B cell (primary cell): Measurements from ENCODE around the gene CDKN1B.

ENCODE experiments used
- EZH2 ChIP-seq: IDR thresholded peaks from 2 replicates; pipeline ENCODE4 v1.6.1; 2012; ENCODE audit warnings: borderline replicate concordance, low read depth, mild to moderate bottlenecking, moderate library complexity, low read length; ENCODE audit not compliant: insufficient read depth, poor library complexity, severe bottlenecking
- TF ChIP-seq, protein P1 (sequence below): fragments of 200-600 bp; IDR thresholded peaks from one replicate; pipeline ENCODE4 v1.8.0; 2022; ENCODE audit warnings: antibody characterized with exemption, mild to moderate bottlenecking

DNA sequence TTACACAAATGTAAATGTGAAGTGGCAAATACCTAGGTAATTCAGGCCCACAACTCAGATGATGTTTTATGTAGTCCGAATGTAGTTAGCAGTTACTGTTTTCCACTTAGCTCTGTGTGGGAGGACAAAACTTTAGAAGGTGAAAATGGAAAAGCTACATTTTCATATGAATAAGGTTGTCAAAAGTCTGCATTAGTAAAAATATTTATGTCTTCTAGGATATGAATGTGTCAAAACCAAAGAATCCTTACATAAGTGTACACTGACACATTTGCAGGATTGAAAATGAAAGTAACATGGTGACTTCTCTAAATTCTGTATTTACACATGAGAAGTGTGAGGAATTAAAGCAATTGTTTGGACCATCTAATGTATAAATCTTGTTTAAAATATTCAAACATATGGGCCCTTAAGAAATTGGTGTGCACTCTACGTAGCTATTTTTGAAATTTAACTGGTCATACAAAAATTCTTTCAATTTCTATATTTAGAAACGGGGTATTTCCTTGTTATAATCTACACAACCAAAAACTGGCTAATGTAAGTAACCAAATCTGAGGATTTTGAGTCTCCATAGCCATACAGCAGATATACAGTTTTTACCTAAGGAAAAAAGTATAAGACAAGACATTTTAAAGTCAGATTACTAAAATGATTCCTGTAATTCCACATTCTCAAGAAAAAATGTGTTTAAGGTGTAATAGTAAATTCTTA, 5.4 kb downstream of the CDKN1B start:
- TF ChIP-seq, protein P1, sequence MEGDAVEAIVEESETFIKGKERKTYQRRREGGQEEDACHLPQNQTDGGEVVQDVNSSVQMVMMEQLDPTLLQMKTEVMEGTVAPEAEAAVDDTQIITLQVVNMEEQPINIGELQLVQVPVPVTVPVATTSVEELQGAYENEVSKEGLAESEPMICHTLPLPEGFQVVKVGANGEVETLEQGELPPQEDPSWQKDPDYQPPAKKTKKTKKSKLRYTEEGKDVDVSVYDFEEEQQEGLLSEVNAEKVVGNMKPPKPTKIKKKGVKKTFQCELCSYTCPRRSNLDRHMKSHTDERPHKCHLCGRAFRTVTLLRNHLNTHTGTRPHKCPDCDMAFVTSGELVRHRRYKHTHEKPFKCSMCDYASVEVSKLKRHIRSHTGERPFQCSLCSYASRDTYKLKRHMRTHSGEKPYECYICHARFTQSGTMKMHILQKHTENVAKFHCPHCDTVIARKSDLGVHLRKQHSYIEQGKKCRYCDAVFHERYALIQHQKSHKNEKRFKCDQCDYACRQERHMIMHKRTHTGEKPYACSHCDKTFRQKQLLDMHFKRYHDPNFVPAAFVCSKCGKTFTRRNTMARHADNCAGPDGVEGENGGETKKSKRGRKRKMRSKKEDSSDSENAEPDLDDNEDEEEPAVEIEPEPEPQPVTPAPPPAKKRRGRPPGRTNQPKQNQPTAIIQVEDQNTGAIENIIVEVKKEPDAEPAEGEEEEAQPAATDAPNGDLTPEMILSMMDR = no peak
- TF ChIP-seq EZH2 = no peak
